AML-193 (cell line): ENCODE results near the gene APOB.

ENCODE experiments used
- DNase-seq, 2 experiments: peaks; one replicate each; lab custom pipeline; 2025; lab: John Stamatoyannopoulos, UW

APOB gene

DNA sequence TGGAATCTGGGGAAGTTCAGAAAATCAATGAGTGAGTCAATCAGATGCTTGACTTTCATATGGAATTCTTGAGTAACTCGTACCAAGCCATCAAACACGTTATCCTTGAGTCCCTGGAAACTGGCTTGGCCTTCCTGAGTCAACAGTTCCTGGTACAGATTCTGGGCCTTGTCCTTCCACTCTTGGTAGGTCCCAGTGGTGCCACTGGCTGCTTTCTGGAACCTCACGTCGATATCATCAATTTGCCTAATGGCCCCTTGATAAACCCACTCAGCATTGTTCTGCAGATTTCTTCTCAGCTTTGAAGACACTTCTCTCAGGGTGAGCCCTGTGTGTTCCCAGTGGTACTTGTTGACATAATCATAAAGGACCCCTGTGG, 41.1 kb downstream of the APOB start:
- DNase-seq: no peak

DNA sequence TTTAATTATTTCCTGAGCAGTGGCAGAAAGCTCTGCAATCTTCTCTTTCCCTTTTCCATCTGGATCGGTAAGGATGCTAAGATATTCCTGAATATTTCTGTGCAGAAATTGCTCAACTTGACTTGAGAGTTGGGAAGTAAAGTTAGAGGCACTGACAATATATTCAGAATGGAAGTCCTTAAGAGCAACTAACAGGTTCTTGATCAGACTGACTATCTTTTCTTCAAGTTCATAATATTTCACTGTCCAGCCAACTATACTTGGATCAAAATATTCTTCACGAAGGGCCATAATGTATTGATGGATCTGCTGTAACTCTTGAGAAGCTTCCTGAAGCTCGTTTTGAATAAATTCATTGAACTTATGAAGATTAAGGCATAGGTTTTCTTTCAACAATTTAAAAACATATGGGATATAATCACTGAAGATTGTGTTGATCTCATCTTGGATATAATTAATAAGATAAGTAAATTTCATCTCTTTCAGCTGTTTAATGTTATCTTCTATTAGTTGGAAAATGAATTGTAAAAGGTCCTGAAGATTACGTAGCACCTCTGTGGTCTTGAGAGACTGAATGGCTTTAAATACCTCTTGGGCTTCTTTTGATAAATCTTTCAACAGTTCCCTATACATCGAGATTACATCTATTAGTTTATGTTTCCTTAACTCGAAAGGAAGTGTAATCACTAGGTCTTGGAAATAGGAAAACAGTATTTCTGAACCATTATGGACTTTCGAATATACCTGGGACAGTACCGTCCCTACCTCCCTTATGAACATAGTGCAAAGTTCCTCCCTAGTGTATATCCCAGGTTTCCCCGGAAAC, 41.7 kb downstream of the APOB start:
- no peak for DNase-seq

- DNase-seq: no peak
Observed at GRCh38 chr2:21001225-21001946, 42.5 kb downstream of the APOB start.

GRCh38 chr2:20999906-21000645, 43.8 kb downstream of the APOB start:
- no peak for DNase-seq

GRCh38 chr2:20998972-20999905, 44.6 kb downstream of the APOB start:
- no peak for DNase-seq

GRCh38 chr2:20997953-20998722, 45.7 kb downstream of the APOB start:
- no peak for DNase-seq

- DNase-seq: no peak
Observed at GRCh38 chr2:20994130-20994529, 49.7 kb downstream of the APOB start.

GRCh38 chr2:20992201-20992711, 51.6 kb downstream of the APOB start:
- no peak for DNase-seq

GRCh38 chr2:20990442-20991430, 53.1 kb downstream of the APOB start:
- DNase-seq: no peak

GRCh38 chr2:20989404-20989803, 54.5 kb downstream of the APOB start:
- DNase-seq: no peak

DNA sequence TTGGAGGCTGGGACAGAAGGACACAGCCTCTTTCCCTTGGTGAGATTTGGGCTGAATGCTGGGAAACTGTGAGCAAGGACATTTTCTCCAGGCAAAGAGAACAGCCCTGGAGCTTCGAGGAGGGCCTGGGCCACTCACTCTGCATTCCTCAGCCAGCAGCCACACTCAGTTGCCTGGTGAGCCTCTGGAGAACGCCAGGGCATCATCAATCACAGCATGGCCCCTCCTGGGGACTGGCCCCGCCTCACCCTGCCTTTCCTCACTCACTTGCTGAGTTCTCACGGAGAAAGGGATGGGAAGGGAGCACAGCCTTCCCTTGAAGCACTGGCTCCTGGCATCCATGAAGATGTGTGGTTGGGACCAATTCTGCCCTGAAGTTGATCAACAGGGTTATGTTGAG, 55.0 kb downstream of the APOB start:
- no peak for DNase-seq

DNA sequence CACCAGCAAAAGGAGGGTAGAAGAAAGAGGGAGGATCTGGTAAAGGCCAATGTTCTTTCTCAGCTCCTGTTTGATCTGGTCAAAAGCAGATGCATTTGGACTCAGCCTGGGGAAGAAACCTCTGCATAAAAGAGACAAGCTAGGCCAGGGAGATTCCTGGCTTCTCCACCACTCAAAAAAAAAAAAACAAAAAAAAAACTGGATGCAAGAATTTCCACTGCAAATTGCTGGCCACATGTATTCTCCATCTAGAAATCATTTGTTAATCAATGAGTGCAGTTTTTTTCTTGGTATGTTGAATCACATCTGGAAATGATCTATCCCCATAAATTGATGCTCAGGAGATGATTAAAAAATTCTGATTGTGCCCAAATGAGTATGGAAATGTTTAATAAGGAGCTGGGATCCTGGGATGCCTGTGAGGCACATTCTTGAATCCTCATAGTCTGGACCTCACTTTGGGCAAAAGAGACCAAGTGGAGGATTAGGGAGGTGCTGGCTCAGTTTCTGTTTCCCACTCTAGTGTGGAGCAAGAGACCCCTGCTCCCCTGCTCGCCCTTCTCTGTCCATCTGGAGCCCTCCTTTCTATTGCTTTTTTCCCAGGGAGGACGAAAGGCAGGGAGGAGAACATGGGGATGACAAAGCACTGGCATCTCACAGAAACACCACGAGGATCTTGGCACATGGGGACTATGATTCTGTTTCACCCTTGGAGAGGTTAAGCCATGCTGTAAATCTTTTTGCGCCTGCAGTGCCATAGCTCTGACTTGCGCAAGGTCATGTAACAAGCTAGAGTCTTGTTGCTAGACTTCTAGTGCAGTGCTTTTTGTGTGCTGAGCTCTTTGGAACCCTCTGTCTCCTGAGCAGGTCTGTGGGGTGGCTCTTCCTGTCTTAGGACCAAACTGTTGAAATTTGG, 57.6 kb downstream of the APOB start:
- no peak for DNase-seq

DNA sequence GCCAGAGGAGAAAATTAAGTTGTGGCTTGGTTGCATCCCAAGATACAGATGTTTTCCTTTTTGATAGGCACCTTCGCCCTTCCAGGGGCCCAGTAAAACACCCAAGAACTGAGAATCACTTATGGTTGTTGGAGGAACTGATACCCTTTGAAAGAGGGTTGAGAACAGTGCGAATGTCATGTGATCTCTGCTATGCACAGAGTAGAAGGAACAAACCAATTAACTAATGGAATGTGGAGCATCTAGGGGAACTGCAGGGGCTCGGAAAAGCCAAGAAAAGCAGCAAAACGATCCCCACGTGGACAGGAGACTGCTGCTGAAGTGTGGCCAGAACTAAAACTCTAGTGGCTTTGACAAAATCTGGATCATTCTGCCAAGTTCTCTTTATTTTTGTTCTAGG, 58.8 kb downstream of the APOB start:
- no peak for DNase-seq

DNA sequence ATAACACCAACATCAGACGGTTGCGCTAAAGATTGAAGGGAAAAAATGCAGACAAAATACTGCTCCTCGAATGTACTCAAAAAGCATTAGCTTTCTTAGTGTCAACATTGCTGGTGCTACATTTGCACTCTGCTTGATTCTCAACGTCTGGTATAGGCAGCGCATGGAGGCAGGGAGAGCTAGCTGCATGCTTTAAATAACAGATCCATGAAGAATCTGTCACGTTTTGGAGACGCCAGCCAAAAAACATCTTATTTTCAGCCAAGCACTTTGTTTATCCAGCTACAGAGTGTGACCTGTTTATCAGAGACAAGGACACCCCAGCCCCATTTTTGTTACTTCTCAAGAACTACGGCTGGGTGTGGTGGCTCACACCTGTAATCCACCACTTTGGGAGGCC, 59.5 kb downstream of the APOB start:
- no peak for DNase-seq

DNA sequence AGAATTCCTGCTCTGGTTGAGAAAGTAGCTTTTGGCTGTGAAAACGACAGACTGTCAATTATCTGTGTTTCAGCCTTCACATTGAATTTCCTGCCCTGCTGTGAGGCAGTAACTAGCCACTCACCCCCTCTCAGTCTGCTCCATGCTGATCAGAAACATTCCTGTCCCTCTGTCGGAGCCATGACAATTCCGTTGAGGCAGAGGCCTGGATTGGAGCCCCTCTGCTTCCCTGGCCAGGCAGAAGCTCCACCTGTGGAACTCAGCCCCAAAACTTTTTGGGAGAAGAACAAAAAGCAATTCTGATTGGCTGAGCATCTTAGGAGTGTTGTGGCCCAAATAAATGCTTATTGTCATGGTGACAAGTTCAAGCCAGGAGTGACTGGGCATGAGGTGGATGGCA, 60.0 kb downstream of the APOB start:
- DNase-seq: no peak

DNA sequence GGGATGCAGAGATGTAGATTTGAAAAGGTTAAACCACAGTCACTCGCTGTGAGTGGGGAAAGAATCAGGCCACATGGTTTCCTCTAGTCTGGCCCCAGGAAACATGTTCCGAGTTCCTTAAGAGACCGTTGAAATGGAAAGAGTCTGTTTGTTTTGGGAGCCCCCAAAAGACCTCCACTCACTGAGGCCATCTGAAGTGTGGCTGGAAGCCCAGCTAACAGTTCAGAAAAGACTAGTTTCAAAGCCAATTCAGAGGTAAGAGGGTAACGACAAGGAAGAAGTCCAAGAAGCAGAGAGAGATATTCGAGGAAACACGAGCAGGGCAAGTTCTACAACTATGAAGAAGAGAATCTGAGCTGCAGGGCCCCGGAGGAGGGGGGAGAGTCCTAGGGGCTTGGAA, 61.0 kb downstream of the APOB start:
- no peak for DNase-seq

- DNase-seq: no peak
Observed at GRCh38 chr2:20977520-20978180, 66.2 kb downstream of the APOB start.

DNA sequence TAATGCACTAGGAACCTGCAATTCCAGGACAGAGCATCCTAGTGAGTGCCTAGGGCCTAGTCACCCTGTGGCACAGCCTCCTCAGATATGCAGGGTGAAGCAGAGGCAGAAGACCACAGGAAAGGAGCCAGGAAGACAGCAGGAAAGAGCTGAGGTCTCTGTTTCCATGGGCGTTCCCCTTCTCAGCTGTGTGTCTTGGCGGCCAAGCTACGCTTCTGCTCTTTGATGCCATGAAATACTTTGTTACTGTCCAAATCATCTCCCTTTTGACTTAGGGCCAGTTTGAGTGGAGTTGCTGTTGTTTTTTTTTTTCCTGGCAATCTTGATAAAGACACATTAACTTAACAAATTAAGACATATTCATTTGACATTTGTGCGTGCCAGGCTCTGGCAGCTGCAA, 67.3 kb downstream of the APOB start:
- DNase-seq: no peak
